ENCODE measurements around the gene SLC12A8.

GRCh38 chr3:125107861-125108567, 104.5 kb downstream of the SLC12A8 start:
- TF ChIP-seq CTCF (IDR thresholded peaks at IDR 0.05) (no peak), EZH2 (IDR thresholded peaks at IDR 0.05) (no peak)
